HG03521 (cell line): ENCODE data around the gene EFS.

ENCODE experiments used
- ATAC-seq: cut with Tn5 transposase; IDR thresholded peaks from one replicate; pipeline ENCODE4 v1.9.1; 2021; ENCODE audit warnings: mild to moderate bottlenecking, moderate library complexity; ENCODE audit not compliant: unreplicated experiment

EFS gene

GRCh38 chr14:23359722-23360447, 5.1 kb downstream of the EFS start:
- no peak for ATAC-seq

DNA sequence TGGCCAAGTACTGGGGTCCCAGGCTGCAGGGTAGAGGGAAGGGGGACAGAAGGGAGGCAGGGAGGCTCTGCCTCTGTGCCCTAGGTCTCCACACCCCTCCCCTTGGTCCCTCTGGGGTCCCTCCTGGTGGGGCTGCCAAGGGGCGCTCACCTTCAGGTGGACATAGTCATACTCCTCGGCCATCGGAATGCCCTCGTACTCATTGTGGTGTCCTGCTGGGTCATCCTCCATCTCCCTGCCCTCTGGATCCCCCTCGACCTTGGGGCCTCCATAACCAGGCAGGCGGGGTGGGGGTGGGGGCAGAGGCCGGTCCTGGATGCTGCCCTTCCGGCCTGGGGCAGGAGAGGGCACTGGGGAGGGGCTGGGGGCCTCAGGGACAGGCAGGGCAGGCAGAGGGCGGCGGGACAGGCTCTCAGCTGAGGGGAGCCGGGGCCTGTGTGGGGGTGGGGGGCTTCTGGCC, 5.8 kb downstream of the EFS start:
- ATAC-seq, result no peak

GRCh38 chr14:23358553-23359166, 6.3 kb downstream of the EFS start:
- no peak for ATAC-seq

GRCh38 chr14:23358042-23358441, 6.9 kb downstream of the EFS start:
- no peak for ATAC-seq

GRCh38 chr14:23357261-23357660, 7.7 kb downstream of the EFS start:
- no peak for ATAC-seq

GRCh38 chr14:23356662-23357061, 8.3 kb downstream of the EFS start:
- ATAC-seq, result no peak

- ATAC-seq, result no peak
These were observed 9.0 kb downstream of the EFS start for GRCh38 chr14:23355871-23356435.

- ATAC-seq, result no peak
These were observed 10.0 kb downstream of the EFS start for GRCh38 chr14:23354990-23355389.

GRCh38 chr14:23353433-23353780, 11.6 kb downstream of the EFS start:
- ATAC-seq, result no peak

- ATAC-seq, result no peak
These were observed 12.2 kb downstream of the EFS start, which contains the start of gene SLC22A17 for GRCh38 chr14:23352506-23353432. Gene SLC22A17, minus strand, starts transcription at chr14:23352887.

DNA sequence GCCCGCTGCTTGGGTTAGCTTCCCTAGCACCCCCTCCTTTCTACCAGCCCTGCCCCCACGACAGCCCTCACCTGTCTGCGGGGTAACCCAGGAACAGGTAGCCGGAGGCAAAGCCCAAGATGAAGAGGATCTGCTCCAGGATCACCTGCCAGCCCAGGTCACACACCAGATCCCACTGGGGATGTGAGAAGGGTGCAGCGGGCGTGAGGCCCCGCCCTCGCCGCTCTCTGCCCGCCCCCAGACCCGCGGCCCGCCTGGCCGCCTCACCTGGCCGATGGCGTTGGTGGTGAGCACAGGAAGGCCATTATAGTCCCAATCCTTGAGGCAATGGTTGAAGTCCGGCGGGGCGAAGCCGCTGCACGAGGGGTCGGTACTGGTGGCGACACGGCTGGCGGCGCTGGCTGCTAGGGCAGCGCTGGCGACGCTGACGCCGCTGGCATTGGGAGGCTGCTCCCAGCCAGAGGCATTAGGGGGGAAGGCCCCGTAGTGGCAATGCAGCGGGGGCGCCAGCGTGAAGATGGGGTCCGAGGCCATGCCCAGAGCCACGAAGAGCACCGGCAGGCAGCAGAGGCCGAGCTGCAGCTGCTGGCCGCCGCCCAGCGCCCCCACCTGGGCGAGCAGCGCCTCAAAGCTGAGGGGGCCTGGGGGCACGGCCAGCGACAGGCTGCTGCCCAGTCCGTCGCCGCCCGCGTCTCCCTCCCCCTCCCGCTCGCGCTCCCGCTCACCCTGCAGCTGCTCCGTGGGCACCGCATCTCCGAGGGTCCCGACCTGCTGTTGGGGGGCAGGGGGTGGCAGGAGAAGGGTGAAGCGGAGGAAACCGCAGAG, 13.1 kb downstream of the EFS start:
- no peak for ATAC-seq

DNA sequence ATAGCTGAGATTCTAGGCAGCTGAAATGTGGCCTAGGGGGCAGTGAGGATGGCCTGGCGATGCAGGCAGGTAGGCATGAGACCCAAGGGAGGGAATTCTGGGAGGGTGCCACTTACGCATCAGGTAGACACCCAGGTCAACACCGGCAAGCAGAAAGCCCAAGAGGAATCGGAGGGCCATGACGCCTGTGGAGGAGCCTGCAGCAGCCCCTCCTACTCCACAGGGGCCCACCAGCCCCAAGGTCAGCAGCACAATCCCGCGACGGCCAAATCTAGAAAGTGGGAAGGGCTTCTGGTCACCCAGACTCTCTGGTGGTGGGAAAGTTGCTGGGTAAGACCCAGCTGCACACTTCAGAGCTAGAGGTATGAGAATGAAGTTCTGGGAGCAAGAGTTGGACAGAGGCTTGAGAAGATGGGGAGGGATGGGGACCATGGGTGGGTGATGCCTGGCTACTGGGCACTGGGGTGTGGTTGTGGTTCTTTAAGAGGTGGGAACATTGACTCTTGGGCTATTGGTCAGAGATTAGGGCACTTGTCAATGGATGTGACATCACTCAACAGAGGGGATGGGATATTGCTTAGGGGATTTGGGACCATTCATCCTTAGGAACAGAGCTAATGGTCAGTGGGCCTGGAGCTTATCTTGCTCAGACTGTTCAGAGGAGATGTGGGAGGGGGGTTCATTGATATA, 15.7 kb downstream of the EFS start:
- no peak for ATAC-seq

DNA sequence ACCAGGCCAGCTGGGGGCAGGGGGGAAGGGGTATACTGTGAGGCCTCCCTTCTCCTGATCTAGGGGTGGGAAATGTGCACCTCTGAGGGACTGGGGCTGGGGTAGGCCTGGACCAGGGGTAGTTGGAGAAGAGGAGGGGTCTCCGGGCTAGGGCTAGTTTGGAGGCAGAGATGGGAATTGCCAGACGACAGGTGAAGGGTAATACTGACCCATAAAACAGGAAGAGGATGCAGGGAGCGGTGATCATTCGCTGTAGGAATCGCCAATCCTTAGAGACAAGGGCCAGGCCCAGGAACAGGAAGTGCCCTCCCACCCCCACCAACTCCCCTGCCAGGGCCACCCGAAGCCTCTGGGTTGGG, 16.7 kb downstream of the EFS start:
- ATAC-seq, result no peak

DNA sequence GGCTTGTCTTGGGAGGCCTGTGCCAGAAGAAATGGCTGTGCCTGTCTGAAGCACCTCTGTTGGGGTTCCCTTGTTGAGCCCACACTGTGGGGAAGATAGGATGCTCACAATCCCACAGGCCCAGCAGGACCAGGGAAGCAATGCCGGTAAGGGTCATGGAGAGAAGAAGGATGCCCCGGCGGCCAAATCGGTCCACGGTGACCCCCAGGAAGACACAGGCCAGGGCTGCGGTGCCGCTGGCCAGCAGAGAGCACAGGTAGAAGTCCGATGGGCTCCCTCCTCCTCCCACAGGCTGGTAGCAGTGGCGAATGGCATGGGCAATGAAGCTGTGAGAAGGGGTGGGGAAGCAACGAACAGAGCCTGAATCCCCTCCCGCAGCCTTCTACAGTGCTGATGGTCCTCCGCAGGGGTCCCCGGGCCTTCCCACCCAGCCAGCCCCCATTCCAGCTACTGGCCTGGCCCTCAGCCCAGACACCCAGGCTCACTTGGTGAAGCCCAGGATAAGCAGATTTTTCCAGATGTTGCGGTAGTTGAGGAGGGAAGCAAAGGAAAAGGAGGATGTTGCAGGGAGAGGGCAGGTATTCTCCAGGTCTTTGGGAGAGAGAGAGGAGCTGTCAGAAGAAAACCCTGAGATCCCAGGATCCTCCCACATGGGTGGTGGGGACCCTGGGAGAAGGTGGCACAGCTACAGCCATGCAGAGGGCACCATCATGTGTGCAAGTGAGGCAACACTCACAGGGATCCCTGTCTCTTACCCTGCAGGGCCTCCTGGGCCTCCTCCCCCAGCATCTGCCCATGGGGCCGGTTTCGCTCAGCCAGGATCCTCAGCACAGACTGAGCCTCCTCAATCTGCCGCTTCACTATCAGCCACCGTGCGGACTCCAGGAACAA, 17.3 kb downstream of the EFS start:
- ATAC-seq, result no peak

GRCh38 chr14:23346693-23347405, 18.1 kb downstream of the EFS start:
- ATAC-seq, result no peak

DNA sequence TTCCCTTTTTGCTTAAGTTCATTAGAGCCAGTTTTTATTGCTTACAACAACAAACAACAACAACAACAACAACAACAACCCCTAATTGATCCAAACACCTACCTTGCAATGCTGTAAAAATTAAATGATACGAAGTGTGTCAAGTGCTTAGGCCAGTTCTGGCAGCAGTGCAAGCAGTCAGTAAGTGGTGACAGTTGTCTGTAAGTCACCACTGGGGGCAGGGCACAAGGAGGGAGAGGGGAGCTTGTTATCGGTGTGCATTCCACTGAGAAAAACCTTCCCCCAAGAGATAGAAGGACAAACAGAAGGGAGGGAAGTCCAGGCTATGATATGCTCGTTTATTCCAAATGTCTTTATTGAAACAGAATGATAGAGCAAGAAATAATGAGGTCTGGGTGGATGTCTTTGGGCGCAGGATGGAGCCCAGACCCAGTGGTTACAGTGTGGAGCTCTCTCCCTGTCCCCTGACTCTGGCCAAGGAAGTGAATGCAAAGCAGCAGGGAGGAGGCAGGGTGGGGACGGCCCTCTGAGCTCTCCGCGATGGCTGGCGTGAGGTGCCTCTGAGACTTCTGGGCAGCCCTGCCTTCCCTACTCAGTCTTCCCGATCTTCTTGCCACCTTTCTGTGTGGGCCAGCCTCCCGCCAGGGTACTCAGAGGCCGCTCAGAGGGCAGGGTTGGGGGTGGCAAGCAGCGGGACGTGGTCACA, 18.8 kb downstream of the EFS start:
- no peak for ATAC-seq

GRCh38 chr14:23344481-23344880, 20.5 kb downstream of the EFS start:
- no peak for ATAC-seq
